Uterus (tissue), 4 donors: ENCODE measurements around the gene GOLGA8A. TPM values are rescaled to one million over a fixed set of nuclear protein-coding genes. Genes with fewer than 3 reads are reported as not detected.

Experiments
- DNase-seq, 2 donors: peaks; one replicate each; pipeline ENCODE4 v3.0.0-alpha.2; 2019 to 2020
- H3K27ac ChIP-seq, 2 donors: fragments of 200-600 bp; sonication (generic); 1 replicate in 1 of 2; 2 replicates in 1 of 2; pipeline ENCODE4 v1.5.1; 2016 to 2018
- H3K27me3 ChIP-seq, 2 donors: fragments of 200-600 bp; sonication (generic); one replicate each; pipeline ENCODE4 v1.5.1; 2018 to 2019; ENCODE audit warnings: control low read depth in 1 of 2
- H3K36me3 ChIP-seq, 2 donors: fragments of 200-600 bp; sonication (generic); one replicate each; pipeline ENCODE4 v1.5.1; 2019; ENCODE audit warnings: control low read depth in 1 of 2
- H3K4me1 ChIP-seq, 2 donors: fragments of 200-600 bp; sonication (generic); one replicate each; pipeline ENCODE4 v1.5.1; 2018 to 2019; ENCODE audit warnings: control low read depth in 1 of 2
- H3K4me3 ChIP-seq, 2 donors: fragments of 200-600 bp; sonication (generic); 1 replicate in 1 of 2; 2 replicates in 1 of 2; pipeline ENCODE4 v1.5.1; 2018 to 2019; ENCODE audit warnings: mild to moderate bottlenecking in 1 of 2
- H3K9me3 ChIP-seq, 2 donors: fragments of 200-600 bp; sonication (generic); one replicate each; pipeline ENCODE4 v1.5.1; 2019; ENCODE audit warnings: control low read depth in 1 of 2
- CTCF ChIP-seq, 4 experiments: fragments of 200-600 bp in 2 of 4; fragments of 450-650 bp in 2 of 4; sonication (generic) in 2 of 4; IDR thresholded peaks; one replicate each; pipeline ENCODE4 v1.5.1; 2016 to 2019; ENCODE audit warnings: antibody characterized with exemption in 4 of 4, mild to moderate bottlenecking in 2 of 4, moderate library complexity in 1 of 4
- POLR2A ChIP-seq, 2 donors: fragments of 450-650 bp; IDR thresholded peaks; one replicate each; pipeline ENCODE4 v1.6.1; 2016; ENCODE audit warnings: antibody characterized with exemption in 2 of 2, mild to moderate bottlenecking in 1 of 2, moderate library complexity in 1 of 2
- intact Hi-C: fragments of 100-400 bp; cut with DNase I; formaldehyde crosslinking; loops from one replicate; pipeline ENCODE4 v1.15.1; 2023; ENCODE audit warnings: low total_unique reads
- total RNA-seq, 4 donors: library from RNA; depleted of rRNA in 3 of 4; stranded (reverse); fragments of >200 nt in 3 of 4; gene quantifications; one replicate each; pipeline versions ENCODE4 v1.1.0 to v1.2.4, GENCODE V29; 2014 to 2023
- donor health status: DM: yes; HTN: yes; CAD: no.

Gene GOLGA8A
- total RNA-seq, 4 donors from 2014 or later = 17.9 to 109 (median 64.2) TPM

DNA sequence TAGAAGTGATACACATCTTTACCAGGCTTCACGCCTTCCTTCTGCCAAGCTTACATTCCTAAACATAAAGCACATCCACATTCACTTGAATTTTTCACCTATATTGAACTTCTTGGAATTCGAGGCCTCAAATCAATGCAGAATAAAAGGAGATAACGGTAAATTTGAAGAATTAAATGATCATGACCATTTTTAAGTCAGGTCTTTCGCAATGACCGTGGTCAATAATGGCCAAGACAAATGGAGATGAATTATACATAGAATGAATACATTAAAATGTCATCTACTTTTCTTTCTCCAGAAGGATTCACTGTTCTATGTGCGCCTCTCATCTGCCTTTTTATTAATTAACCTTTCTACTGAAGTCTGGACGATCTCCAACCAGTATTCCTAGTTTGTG lies 5.3 kb upstream of the GOLGA8A start:
- Histone ChIP-seq H3K9me3 (no peaks in the 10 kb centered on the region), H3K4me1 (no peaks in the 10 kb centered on the region), H3K27ac (no peak overlapping the region), H3K4me3 (no peak overlapping the region), H3K27me3 (no peaks in the 10 kb centered on the region), H3K36me3 (no peaks in the 10 kb centered on the region)
- TF ChIP-seq CTCF (IDR thresholded peaks at IDR 0.05) (no peak), POLR2A (IDR thresholded peaks at IDR 0.05) (no peak)
- intact Hi-C loops = no loop called here
- DNase-seq = no peak

- Histone ChIP-seq H3K27ac (no peak overlapping the region), H3K9me3 (no peaks in the 10 kb centered on the region), H3K4me1 (no peaks in the 10 kb centered on the region), H3K4me3 (no peak overlapping the region), H3K36me3 (no peaks in the 10 kb centered on the region), H3K27me3 (no peaks in the 10 kb centered on the region)
- TF ChIP-seq CTCF (IDR thresholded peaks at IDR 0.05) = no peak
- TF ChIP-seq POLR2A (IDR thresholded peaks at IDR 0.05) = no peak
- intact Hi-C loops = no loop called here
- DNase-seq = no peak
These were observed 2.3 kb upstream of the GOLGA8A start for GRCh38 chr15:34439878-34440277.

- Histone ChIP-seq H3K4me3 (peak overlapping the region; percentile 48 to 49), H3K4me1 (no peaks in the 10 kb centered on the region), H3K36me3 (no peaks in the 10 kb centered on the region), H3K27me3 (no peaks in the 10 kb centered on the region), H3K9me3 (no peaks in the 10 kb centered on the region), H3K27ac (peak overlapping the region; percentile 30 to 61)
- TF ChIP-seq POLR2A (IDR thresholded peaks at IDR 0.05) = no peak
- TF ChIP-seq CTCF (IDR thresholded peaks at IDR 0.05) = no peak
- intact Hi-C loops = no loop called here
- no peak for DNase-seq
These were observed 609 bp downstream of the GOLGA8A start for GRCh38 chr15:34436956-34437442.

GRCh38 chr15:34436126-34436955 lies 1.3 kb downstream of the GOLGA8A start:
- no peaks in the 10 kb centered on the region for H3K36me3 ChIP-seq
- TF ChIP-seq POLR2A (IDR thresholded peaks at IDR 0.05) = no peak
- no peak for TF ChIP-seq CTCF (IDR thresholded peaks at IDR 0.05)
- H3K27ac ChIP-seq = peak overlapping the region; percentile 30 to 61
- no peak for DNase-seq
- no peaks in the 10 kb centered on the region for H3K9me3 ChIP-seq
- H3K4me1 ChIP-seq = no peaks in the 10 kb centered on the region
- peak overlapping the region; percentile 48 to 49 for H3K4me3 ChIP-seq
- intact Hi-C loops = no loop called here
- H3K27me3 ChIP-seq = no peaks in the 10 kb centered on the region

DNA sequence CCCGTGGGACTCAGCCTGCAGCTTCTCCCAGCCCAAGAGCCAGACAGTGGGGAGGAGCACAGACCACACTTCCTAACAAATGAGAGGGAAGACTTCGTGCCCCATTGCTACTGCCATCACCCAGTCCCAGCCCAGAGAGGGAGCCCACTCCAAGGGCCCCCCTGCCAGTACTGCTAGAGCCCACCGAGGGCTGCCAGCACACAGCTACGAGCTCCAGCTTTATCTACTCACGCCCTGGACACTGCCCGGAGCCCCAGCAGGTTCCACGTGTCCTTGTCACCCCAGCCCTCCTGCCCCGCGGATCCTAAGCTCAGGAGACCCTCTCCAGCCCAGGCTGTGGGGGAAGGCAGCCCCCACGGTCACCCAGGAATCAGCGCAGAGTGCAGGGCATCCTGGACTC lies 1.9 kb downstream of the GOLGA8A start:
- H3K4me3 ChIP-seq = no peak overlapping the region
- intact Hi-C loops = no loop called here
- no peaks in the 10 kb centered on the region for H3K9me3 ChIP-seq
- H3K4me1 ChIP-seq = no peaks in the 10 kb centered on the region
- no peaks in the 10 kb centered on the region for H3K27me3 ChIP-seq
- H3K27ac ChIP-seq = no peak overlapping the region
- TF ChIP-seq CTCF (IDR thresholded peaks at IDR 0.05) (no peak), POLR2A (IDR thresholded peaks at IDR 0.05) (no peak)
- no peaks in the 10 kb centered on the region for H3K36me3 ChIP-seq
- DNase-seq = no peak
